ENCODE data around the gene GRAP2.

The GRAP2 gene

DNA sequence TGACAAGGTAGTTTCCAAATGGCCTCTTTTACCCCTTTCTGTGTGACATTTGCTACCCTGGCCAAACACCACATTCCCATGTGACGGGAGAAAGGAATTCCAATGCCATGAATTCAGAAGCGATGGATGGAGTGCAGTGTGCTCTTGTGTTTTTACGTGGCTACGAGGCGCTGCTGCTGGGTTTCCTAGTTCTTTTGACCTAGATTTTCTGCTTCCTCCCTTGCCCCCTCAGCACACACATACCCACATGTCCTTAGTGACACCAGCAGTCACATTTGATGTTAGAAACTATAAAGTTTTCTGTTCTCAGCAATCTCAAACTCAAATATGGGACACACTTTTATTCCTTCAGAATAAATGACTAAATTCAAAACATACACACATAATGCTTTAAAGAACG lies 51.5 kb downstream of the GRAP2 start:
- TF ChIP-seq, protein P1, sequence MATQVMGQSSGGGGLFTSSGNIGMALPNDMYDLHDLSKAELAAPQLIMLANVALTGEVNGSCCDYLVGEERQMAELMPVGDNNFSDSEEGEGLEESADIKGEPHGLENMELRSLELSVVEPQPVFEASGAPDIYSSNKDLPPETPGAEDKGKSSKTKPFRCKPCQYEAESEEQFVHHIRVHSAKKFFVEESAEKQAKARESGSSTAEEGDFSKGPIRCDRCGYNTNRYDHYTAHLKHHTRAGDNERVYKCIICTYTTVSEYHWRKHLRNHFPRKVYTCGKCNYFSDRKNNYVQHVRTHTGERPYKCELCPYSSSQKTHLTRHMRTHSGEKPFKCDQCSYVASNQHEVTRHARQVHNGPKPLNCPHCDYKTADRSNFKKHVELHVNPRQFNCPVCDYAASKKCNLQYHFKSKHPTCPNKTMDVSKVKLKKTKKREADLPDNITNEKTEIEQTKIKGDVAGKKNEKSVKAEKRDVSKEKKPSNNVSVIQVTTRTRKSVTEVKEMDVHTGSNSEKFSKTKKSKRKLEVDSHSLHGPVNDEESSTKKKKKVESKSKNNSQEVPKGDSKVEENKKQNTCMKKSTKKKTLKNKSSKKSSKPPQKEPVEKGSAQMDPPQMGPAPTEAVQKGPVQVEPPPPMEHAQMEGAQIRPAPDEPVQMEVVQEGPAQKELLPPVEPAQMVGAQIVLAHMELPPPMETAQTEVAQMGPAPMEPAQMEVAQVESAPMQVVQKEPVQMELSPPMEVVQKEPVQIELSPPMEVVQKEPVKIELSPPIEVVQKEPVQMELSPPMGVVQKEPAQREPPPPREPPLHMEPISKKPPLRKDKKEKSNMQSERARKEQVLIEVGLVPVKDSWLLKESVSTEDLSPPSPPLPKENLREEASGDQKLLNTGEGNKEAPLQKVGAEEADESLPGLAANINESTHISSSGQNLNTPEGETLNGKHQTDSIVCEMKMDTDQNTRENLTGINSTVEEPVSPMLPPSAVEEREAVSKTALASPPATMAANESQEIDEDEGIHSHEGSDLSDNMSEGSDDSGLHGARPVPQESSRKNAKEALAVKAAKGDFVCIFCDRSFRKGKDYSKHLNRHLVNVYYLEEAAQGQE (IDR thresholded peaks at IDR 0.05; ENCODE audit: insufficient read depth in 1 of 2, low read depth in 2 of 2, low read length in 2 of 2), result no peak
- no peak for TF ChIP-seq POLR2AphosphoS5 (IDR thresholded peaks at IDR 0.05; ENCODE audit: low read depth, low read length)
- TF ChIP-seq SIN3A (IDR thresholded peaks at IDR 0.05; ENCODE audit: borderline replicate concordance, insufficient read depth, low read length), result no peak
- no peak for TF ChIP-seq FOXP2 (optimal IDR thresholded peaks at IDR 0.05; ENCODE audit: borderline replicate concordance, extremely low read depth, extremely low read length, insufficient read depth)
- TF ChIP-seq TAF1 (IDR thresholded peaks at IDR 0.05; ENCODE audit: borderline replicate concordance, insufficient read depth, low read length), result no peak

DNA sequence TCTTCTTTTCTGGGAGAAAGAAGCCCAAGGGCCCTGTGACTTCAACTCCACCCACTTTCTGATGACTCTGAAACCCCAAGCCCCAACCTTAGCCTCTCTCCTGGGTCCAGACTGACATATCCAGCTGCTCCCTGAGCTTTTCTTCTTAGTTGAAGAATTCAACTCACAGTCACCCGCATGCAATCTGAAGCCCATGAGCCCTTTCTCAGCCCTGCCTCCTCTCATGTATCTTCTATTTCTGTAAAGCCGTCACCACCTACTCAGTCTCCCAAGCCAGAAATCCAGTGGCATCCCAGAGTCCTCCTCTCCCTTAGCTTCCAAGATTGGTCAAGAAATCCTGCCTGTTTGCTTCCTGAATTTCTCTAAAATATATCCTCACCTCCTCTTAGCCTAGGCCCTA lies 52.2 kb downstream of the GRAP2 start:
- TF ChIP-seq SIN3A (IDR thresholded peaks at IDR 0.05; ENCODE audit: borderline replicate concordance, insufficient read depth, low read length), result no peak
- no peak for TF ChIP-seq POLR2AphosphoS5 (IDR thresholded peaks at IDR 0.05; ENCODE audit: low read depth, low read length)
- TF ChIP-seq, protein P1 (IDR thresholded peaks at IDR 0.05; ENCODE audit: insufficient read depth in 1 of 2, low read depth in 2 of 2, low read length in 2 of 2), result no peak
- no peak for TF ChIP-seq TAF1 (IDR thresholded peaks at IDR 0.05; ENCODE audit: borderline replicate concordance, insufficient read depth, low read length)
- TF ChIP-seq FOXP2 (optimal IDR thresholded peaks at IDR 0.05; ENCODE audit: borderline replicate concordance, extremely low read depth, extremely low read length, insufficient read depth), result no peak

DNA sequence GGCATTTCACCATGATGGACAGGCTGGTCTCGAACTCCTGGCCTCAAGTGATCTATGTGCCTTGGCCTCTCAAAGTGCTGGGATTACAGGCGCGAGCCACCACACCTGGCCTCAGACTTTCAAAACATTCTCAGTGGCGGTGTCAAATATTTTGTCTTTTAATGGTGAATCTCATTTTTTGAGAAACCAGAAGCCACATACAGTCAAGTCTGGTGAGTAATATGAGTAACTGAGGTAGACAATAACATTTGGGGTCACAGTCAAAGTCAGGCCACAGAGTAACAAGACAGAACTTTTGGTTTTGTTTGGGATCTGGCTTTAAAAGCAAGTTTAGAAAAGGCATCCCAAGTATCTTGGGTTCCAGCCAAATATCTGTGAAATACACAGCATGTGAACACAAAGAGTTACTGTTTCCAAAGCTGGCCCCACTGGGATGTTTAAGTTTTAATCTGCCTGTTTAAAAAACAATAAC lies 53.7 kb downstream of the GRAP2 start:
- TF ChIP-seq, protein P1 (IDR thresholded peaks at IDR 0.05; ENCODE audit: insufficient read depth in 1 of 2, low read depth in 2 of 2, low read length in 2 of 2), result no peak
- TF ChIP-seq SIN3A (IDR thresholded peaks at IDR 0.05; ENCODE audit: borderline replicate concordance, insufficient read depth, low read length) (no peak), POLR2AphosphoS5 (IDR thresholded peaks at IDR 0.05; ENCODE audit: low read depth, low read length) (no peak), FOXP2 (optimal IDR thresholded peaks at IDR 0.05; ENCODE audit: borderline replicate concordance, extremely low read depth, extremely low read length, insufficient read depth) (no peak), TAF1 (IDR thresholded peaks at IDR 0.05; ENCODE audit: borderline replicate concordance, insufficient read depth, low read length) (no peak)

DNA sequence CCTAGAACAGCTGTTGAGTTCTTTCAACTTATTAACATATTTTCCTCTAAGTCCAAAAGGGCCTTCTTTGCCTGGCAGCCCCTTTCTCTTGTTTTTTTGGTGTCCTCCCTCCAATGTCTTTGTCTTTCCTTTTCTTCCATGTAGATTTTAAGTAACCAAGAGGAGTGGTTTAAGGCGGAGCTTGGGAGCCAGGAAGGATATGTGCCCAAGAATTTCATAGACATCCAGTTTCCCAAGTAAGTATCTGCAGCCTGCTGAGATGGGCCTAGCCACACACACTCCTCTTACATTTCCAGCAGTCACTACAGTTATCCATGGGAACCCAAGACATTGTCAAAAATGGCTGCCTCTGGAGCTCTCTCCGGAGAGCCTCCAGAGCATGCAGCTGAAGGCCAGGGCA lies 54.8 kb downstream of the GRAP2 start:
- TF ChIP-seq TAF1 (IDR thresholded peaks at IDR 0.05; ENCODE audit: borderline replicate concordance, insufficient read depth, low read length), result no peak
- no peak for TF ChIP-seq SIN3A (IDR thresholded peaks at IDR 0.05; ENCODE audit: borderline replicate concordance, insufficient read depth, low read length)
- no peak for TF ChIP-seq POLR2AphosphoS5 (IDR thresholded peaks at IDR 0.05; ENCODE audit: low read depth, low read length)
- TF ChIP-seq, protein P1 (IDR thresholded peaks at IDR 0.05; ENCODE audit: insufficient read depth in 1 of 2, low read depth in 2 of 2, low read length in 2 of 2), result no peak
- TF ChIP-seq FOXP2 (optimal IDR thresholded peaks at IDR 0.05; ENCODE audit: borderline replicate concordance, extremely low read depth, extremely low read length, insufficient read depth), result no peak
